ENCODE measurements around the gene FIG4.

FIG4 gene

GRCh38 chr6:109874621-109875020, 183.5 kb downstream of the FIG4 start:
- POLR2A ChIA-PET: no interaction called here
- CTCF ChIA-PET: no interaction called here
- TF ChIP-seq HDGF (IDR thresholded peaks at IDR 0.05; ENCODE audit: borderline replicate concordance) (no peak), NFRKB (IDR thresholded peaks at IDR 0.05) (no peak), SUZ12 (IDR thresholded peaks at IDR 0.05) (no peak), FOXK2 (IDR thresholded peaks at IDR 0.05) (no peak)
- DNase-seq (ENCODE audit: extremely low spot score): no peak
